Peyer's patch (tissue), 4 donors: ENCODE results near the gene SAMD4B.

ENCODE experiments used
- POLR2A ChIP-seq, 2 donors: fragments of 450-650 bp; IDR thresholded peaks; one replicate each; pipeline ENCODE4 v1.5.1; 2017; ENCODE audit warnings: antibody characterized with exemption in 2 of 2, mild to moderate bottlenecking in 2 of 2, moderate library complexity in 2 of 2
- TF ChIP-seq, protein P1 (sequence below), 6 experiments: fragments of 450-650 bp in 4 of 6; fragments of 200-600 bp in 2 of 6; sonication (generic) in 1 of 6; IDR thresholded peaks; one replicate each; pipeline ENCODE4 v1.5.1; 2017 to 2019; ENCODE audit warnings: antibody characterized with exemption in 6 of 6, mild to moderate bottlenecking in 3 of 6, moderate library complexity in 1 of 6

DNA sequence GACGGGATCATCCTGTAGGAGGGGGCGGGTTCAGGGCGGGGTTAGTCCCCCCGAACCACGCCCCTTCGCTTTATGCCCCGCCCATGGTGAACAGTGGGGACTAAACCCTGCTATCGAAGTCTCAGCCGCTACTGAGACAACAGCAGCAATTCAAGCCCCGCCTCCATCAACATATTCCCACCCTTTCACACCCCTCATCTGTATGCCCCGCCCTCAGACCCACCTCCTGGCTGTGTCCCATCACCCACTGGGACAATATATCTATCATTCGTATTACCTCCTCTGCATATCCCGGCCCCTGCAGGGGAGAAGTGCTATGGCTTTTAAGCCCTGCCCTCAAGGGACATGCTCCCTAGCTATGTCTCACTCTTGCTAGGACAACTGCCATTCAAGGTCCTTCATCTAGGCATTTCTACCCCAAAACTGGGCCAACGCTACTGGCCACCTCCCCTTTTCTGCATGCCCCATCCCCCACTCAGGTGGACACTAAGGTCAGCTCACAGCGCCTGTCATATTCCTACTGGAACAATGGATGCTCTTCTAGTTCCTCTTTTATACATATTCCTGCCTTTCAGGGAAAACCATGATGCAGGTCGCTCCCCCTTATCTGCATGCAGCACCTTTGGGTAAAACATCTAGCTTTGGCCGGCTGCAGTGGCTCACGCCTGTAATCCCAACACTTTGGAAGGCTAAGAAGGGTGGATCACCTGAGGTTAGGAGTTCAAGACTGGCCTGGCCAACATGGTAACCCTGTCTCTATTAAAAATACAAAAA, 33.5 kb upstream of the SAMD4B start:
- TF ChIP-seq, protein P1, sequence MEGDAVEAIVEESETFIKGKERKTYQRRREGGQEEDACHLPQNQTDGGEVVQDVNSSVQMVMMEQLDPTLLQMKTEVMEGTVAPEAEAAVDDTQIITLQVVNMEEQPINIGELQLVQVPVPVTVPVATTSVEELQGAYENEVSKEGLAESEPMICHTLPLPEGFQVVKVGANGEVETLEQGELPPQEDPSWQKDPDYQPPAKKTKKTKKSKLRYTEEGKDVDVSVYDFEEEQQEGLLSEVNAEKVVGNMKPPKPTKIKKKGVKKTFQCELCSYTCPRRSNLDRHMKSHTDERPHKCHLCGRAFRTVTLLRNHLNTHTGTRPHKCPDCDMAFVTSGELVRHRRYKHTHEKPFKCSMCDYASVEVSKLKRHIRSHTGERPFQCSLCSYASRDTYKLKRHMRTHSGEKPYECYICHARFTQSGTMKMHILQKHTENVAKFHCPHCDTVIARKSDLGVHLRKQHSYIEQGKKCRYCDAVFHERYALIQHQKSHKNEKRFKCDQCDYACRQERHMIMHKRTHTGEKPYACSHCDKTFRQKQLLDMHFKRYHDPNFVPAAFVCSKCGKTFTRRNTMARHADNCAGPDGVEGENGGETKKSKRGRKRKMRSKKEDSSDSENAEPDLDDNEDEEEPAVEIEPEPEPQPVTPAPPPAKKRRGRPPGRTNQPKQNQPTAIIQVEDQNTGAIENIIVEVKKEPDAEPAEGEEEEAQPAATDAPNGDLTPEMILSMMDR (IDR thresholded peaks at IDR 0.05): no peak
- TF ChIP-seq POLR2A (IDR thresholded peaks at IDR 0.05): no peak
